HG02571 (cell line): ENCODE measurements around the gene MTERF4.

ENCODE experiments used
- ATAC-seq: cut with Tn5 transposase; IDR thresholded peaks from one replicate; pipeline ENCODE4 v1.9.1; 2021; ENCODE audit warnings: mild to moderate bottlenecking, moderate library complexity; ENCODE audit not compliant: unreplicated experiment

The MTERF4 gene

GRCh38 chr2:241091201-241091600 is 10.9 kb downstream of the MTERF4 start:
- no peak for ATAC-seq

GRCh38 chr2:241088791-241089732 is 13.0 kb downstream of the MTERF4 start:
- ATAC-seq: no peak

GRCh38 chr2:241088376-241088775 is 13.7 kb downstream of the MTERF4 start:
- ATAC-seq: no peak

DNA sequence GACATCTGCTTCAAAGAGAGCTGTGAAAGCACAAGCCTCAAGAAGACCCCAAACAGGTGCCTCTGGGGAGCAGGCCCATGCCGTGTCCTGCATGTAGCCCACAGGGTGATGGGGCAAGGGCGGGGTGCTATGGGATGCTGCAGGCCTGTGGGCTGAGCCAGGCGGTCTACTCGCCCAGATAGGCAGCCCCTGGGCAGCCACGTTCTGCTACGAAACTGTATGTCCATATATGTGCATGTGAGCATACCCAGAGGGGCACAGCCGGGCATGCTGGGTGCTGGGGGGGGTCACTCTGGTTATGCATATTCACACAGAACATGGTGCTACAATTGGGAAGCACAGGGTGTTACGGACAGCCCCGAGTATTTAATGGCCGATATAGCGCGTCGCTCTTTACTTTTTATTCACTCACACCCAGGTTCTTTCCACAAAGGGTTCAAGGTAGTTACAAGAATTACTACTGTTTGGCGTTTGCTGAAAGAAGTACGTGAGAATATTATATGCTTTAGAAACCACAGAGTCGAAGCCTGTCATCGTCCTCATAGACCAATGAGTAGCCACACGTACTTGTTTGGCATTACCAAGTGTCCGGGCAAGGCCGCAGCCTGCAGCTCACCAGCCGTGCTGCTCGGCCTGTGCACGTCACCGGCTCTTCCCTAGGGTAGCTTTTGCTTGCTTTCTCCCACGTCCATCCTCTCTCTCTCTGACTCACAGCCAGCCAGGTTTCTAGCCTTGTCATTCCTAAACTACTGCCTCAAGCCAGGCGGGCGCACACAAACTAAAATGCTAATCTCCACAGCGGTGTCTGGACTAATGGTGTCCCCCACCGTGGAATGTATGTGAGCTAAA is 14.4 kb downstream of the MTERF4 start:
- peak; percentile 60 for ATAC-seq

DNA sequence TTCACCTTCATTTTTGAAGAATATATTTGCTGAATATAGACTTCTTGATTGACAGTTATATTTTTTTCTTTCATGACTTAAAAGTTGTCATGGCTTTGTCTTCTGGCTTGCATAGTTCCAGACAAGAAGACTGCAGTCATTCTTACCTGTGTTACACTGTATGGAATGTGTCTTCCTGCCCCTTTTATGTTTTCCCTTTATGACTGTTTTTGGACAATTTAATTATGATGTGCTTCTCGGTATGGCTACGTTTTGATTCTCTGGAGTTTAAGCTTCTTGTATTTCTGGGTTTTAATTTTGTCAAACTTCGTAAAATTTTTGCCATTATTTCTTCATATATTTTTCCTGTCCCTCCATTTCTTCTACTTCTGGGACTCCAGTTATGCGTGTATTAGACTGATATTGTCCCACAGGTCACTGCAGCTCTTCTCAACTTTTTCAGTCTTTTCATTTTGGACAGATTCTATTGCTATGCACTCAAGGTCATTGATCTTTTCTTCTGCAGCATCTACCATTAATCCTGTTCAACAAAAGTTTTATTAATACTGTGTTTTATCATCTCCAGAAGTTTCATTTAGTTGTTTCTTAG is 17.1 kb downstream of the MTERF4 start:
- no peak for ATAC-seq

DNA sequence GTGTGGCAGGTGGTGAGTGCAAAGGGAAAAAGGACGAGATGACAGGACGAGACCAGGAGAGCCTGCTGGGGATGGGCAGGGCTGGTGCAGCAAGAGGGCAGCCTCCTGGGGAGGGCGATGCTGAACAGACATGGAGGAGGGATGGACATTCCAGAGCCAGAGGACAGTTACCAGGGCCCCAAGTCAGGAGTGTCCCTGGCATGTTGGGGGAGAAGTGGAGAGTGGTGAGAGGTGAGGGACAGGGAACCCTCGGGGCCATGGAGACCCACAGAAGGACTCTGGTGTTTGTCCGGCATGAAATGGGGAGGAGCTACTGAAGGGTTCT is 19.0 kb downstream of the MTERF4 start:
- ATAC-seq: no peak

DNA sequence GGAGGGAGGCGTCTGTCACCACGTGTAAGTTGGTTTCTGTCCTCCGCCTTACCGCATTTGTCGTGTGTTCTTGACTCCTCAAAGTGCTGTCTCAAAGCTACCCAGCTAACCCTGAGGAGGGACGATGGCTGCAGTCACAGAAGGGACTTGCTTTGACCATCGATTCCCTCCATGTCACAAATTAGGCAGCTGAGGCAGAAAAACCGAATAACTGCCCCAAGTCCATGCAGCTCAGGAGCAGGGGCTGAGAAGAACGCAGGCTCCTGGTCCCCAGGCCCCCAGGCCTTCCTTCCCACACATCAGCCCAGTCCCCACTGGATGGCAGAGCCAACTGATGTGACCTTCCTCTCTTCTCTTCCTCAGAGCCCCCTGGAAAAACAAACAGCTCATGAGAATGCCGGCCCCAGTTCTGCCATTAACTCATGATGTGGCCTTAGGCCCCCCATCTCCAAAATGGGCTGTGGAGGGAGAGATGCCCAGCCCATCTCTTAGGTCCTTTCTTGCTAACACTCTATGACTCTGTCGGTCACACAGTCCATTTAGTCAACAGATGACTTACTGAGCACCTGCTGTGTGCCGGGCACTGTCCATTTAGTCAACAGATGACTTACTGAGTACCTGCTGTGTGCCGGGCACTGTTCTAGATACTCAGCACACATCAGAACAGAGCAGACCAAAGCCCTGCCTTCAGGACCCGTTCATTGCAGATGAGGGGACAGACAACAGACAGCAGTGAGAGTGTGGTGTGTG is 19.6 kb downstream of the MTERF4 start:
- ATAC-seq: no peak

DNA sequence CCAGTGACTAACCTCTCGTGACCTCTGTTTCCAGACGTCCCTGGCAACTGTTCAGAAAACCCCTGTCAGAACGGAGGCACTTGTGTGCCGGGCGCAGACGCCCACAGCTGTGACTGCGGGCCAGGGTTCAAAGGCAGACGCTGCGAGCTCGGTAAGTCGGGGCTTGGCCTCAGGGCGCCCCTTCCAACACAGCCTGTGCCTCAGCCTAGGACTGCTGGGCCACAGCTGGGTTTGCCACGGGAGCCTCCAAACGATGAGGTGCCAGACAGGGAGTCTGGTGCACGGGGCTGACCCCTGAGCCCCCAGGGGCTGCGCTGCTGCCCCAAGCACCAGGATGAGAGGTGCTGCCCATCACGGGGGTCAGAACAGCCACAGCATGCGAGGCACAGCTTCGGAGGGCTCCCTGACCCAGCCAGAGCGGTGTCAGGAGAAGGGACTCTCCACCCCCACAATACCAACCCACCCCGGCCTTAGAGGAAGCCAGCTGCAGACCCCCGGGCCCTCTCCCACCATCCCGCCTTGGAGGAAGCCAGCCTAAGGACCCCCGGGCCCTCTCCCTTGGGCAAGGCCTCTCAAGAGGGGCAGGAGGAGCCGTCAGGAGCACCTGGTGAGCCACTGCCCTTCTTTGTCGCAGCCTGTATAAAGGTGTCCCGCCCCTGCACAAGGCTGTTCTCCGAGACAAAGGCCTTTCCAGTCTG is 20.3 kb downstream of the MTERF4 start:
- no peak for ATAC-seq

DNA sequence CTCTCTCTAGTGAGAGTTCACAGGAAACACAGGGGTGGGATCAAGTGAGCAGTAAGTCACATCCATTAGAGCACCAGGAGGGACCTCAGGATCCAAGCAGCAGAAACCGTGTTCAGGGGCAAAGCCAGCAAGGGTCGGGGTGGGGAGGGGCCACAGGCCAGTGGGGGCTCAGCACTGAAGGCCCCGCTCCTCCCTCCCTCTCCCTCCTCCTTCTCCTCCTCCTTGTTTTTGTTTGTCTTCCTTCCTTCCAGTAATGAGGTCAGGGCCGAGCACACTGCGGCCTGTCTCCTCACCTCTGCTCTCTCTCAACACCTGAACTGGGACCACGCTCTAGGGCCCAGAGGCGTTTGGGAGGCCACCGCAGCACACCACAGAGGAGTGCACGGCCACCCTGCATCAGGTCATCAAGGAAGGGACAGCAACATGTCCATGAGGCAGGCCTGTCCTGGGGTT is 20.9 kb downstream of the MTERF4 start:
- ATAC-seq: no peak

GRCh38 chr2:241080405-241081189 is 21.5 kb downstream of the MTERF4 start:
- ATAC-seq: no peak

GRCh38 chr2:241074901-241075540 is 27.1 kb downstream of the MTERF4 start:
- ATAC-seq: no peak

GRCh38 chr2:241074065-241074818 is 27.8 kb downstream of the MTERF4 start:
- ATAC-seq: no peak

DNA sequence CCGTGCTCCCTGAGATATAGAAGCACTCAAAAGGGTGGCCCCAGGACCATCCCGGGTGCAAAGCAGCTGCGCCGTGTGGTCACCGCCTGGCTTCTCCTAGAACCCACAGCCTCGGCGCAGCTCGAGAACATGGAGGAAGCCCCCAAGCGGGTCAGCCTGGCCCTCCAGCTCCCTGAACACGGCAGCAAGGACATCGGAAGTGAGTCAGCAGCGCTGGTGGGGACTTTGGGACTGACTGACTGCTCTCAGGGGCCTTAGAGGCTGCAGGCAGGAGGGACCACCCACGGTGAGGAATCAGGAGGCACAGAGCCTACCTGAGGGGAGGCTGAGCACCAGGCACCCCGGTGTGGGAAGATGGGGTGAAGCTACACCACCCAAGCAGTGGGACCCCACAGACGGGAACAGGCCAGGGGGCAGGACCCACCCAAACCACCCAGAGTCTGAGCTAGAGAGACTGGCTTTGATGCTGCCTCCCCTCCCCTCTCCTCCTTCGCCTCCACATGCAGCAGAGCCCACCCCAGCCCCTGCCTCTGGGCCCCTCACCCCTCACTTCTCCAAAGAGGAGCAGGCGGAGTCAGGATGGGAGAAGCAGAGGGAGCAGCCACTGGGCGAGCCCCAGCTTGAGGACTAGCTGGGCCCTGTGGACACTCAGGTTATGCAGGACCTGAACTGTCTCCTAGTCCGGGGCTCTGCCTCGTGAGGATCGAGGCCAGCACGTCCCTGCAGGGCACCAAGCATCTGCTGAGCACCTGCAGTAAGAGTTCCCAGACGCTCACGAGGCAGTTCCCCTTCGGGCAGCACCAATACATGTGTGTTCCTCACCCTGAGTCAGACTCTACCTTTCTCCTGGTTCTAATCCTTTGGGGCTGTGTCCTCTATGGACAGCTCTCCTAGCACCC is 28.7 kb downstream of the MTERF4 start:
- no peak for ATAC-seq

DNA sequence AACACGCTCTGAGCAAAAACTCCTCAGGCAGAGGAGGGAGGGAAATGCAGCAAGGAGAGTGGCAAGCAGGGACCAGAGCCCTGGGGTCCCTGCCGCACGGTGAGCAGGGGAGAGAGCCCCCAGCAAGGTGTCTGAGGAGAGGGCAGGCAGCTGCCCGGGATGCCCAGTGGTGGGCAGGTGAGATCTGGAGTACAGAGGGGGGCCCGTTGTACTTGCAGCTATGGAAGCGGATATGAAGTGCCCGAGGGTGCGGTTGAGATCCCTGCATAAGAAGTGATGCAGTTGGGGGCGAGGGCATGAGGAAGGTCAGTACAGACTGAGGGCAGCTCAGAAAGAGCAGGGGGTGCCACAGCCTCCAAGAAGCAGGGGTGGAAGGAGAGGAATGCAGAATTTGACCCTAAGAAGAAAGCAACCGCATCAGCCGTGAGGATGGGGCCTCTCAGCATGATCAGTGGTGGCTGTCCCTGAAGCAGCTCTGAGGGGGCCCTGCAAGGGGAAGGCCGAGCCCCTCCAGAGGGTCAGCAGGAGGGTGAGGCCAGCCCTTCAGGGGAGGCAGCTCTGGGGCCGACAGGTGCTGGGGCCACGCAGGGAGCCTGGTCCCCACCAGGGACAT is 29.4 kb downstream of the MTERF4 start:
- ATAC-seq: no peak

GRCh38 chr2:241072151-241072550 is 29.9 kb downstream of the MTERF4 start:
- no peak for ATAC-seq

GRCh38 chr2:241071677-241072111 is 30.4 kb downstream of the MTERF4 start:
- ATAC-seq: no peak
